CD4-positive, alpha-beta T cell treated with Interleukin-21 for 1 hour (primary cell): Measurements from ENCODE around the gene SP6.

ENCODE experiments used
- DNase-seq: peaks from one replicate; pipeline ENCODE4 v3.0.0-alpha.2; 2020

The SP6 gene

GRCh38 chr17:47810200-47810821 is 40.7 kb downstream of the SP6 start:
- DNase-seq, result peak; percentile 48

GRCh38 chr17:47808830-47809480 is 42.0 kb downstream of the SP6 start:
- no peak for DNase-seq

- no peak for DNase-seq
Measured at GRCh38 chr17:47808036-47808829, 42.7 kb downstream of the SP6 start.

GRCh38 chr17:47807421-47807820 is 43.5 kb downstream of the SP6 start:
- DNase-seq, result no peak

GRCh38 chr17:47806913-47807255 is 44.1 kb downstream of the SP6 start:
- no peak for DNase-seq

GRCh38 chr17:47806026-47806912 is 44.7 kb downstream of the SP6 start:
- no peak for DNase-seq

GRCh38 chr17:47804461-47804860 is 46.5 kb downstream of the SP6 start:
- DNase-seq, result no peak

GRCh38 chr17:47803751-47804150 is 47.2 kb downstream of the SP6 start:
- DNase-seq, result no peak

GRCh38 chr17:47803201-47803600 is 47.8 kb downstream of the SP6 start:
- DNase-seq, result no peak

GRCh38 chr17:47802341-47803022 is 48.5 kb downstream of the SP6 start:
- DNase-seq, result peak; percentile 69

GRCh38 chr17:47801906-47802305 is 49.1 kb downstream of the SP6 start:
- DNase-seq, result no peak

- no peak for DNase-seq
Measured at GRCh38 chr17:47801176-47801765, 49.7 kb downstream of the SP6 start.

GRCh38 chr17:47800686-47801085 is 50.3 kb downstream of the SP6 start:
- no peak for DNase-seq

GRCh38 chr17:47797797-47798196 is 53.2 kb downstream of the SP6 start:
- no peak for DNase-seq
